ENCODE measurements around the gene ZNF57. TPM values are rescaled to one million over a fixed set of nuclear protein-coding genes. Genes with fewer than 3 reads are reported as not detected.

The ZNF57 gene
- total and polyA plus RNA-seq, 2 of the 13 experiments (the other 11 are each of a cell fraction or from before 2014, with no cell fraction given) = 6.6 to 17.5 TPM

- TF ChIP-seq, protein P1, sequence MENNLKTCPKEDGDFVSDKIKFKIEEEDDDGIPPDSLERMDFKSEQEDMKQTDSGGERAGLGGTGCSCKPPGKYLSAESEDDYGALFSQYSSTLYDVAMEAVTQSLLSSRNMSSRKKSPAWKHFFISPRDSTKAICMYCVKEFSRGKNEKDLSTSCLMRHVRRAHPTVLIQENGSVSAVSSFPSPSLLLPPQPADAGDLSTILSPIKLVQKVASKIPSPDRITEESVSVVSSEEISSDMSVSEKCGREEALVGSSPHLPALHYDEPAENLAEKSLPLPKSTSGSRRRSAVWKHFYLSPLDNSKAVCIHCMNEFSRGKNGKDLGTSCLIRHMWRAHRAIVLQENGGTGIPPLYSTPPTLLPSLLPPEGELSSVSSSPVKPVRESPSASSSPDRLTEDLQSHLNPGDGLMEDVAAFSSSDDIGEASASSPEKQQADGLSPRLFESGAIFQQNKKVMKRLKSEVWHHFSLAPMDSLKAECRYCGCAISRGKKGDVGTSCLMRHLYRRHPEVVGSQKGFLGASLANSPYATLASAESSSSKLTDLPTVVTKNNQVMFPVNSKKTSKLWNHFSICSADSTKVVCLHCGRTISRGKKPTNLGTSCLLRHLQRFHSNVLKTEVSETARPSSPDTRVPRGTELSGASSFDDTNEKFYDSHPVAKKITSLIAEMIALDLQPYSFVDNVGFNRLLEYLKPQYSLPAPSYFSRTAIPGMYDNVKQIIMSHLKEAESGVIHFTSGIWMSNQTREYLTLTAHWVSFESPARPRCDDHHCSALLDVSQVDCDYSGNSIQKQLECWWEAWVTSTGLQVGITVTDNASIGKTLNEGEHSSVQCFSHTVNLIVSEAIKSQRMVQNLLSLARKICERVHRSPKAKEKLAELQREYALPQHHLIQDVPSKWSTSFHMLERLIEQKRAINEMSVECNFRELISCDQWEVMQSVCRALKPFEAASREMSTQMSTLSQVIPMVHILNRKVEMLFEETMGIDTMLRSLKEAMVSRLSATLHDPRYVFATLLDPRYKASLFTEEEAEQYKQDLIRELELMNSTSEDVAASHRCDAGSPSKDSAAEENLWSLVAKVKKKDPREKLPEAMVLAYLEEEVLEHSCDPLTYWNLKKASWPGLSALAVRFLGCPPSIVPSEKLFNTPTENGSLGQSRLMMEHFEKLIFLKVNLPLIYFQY (CRISPR knock-in tag; IDR thresholded peaks at IDR 0.05; ENCODE audit: borderline replicate concordance) = no peak
- TF ChIP-seq RNF2 (conservative IDR thresholded peaks at IDR 0.05; ENCODE audit: low read depth) (no peak), ZNF672 (CRISPR knock-in tag; IDR thresholded peaks at IDR 0.05) (no peak), FOXP1 (IDR thresholded peaks at IDR 0.05) (no peak), FOXP1 (CRISPR knock-in tag; IDR thresholded peaks at IDR 0.05) (no peak), HOXA3 (CRISPR knock-in tag; IDR thresholded peaks at IDR 0.05) (no peak; the same call in 1 of the 2 replicates), ZNF333 (CRISPR knock-in tag; IDR thresholded peaks at IDR 0.05; ENCODE audit: borderline replicate concordance) (no peak), REPIN1 (CRISPR knock-in tag; IDR thresholded peaks at IDR 0.05; ENCODE audit: borderline replicate concordance, low read depth) (peak; percentile 46; the same call in 1 of the 2 replicates), ZNF720 (CRISPR knock-in tag; IDR thresholded peaks at IDR 0.05) (no peak), ZNF75D (CRISPR knock-in tag; IDR thresholded peaks at IDR 0.05; ENCODE audit: borderline replicate concordance) (no peak), ZFAT (CRISPR knock-in tag; conservative IDR thresholded peaks at IDR 0.05) (no peak), RELA (CRISPR knock-in tag; IDR thresholded peaks at IDR 0.05) (no peak), ZNF281 (CRISPR knock-in tag; IDR thresholded peaks at IDR 0.05; ENCODE audit: borderline replicate concordance) (peak; percentile 64; the same call in 1 of the 2 replicates), ZNF432 (CRISPR knock-in tag; IDR thresholded peaks at IDR 0.05; ENCODE audit: borderline replicate concordance) (no peak), ZNF292 (CRISPR knock-in tag; IDR thresholded peaks at IDR 0.05; ENCODE audit: borderline replicate concordance, low read depth) (no peak; the same call in 1 of the 2 replicates)
- TF ChIP-seq, protein P2, sequence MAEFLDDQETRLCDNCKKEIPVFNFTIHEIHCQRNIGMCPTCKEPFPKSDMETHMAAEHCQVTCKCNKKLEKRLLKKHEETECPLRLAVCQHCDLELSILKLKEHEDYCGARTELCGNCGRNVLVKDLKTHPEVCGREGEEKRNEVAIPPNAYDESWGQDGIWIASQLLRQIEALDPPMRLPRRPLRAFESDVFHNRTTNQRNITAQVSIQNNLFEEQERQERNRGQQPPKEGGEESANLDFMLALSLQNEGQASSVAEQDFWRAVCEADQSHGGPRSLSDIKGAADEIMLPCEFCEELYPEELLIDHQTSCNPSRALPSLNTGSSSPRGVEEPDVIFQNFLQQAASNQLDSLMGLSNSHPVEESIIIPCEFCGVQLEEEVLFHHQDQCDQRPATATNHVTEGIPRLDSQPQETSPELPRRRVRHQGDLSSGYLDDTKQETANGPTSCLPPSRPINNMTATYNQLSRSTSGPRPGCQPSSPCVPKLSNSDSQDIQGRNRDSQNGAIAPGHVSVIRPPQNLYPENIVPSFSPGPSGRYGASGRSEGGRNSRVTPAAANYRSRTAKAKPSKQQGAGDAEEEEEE (CRISPR knock-in tag; IDR thresholded peaks at IDR 0.05; ENCODE audit: borderline replicate concordance) = no peak
- TF ChIP-seq, protein P3, sequence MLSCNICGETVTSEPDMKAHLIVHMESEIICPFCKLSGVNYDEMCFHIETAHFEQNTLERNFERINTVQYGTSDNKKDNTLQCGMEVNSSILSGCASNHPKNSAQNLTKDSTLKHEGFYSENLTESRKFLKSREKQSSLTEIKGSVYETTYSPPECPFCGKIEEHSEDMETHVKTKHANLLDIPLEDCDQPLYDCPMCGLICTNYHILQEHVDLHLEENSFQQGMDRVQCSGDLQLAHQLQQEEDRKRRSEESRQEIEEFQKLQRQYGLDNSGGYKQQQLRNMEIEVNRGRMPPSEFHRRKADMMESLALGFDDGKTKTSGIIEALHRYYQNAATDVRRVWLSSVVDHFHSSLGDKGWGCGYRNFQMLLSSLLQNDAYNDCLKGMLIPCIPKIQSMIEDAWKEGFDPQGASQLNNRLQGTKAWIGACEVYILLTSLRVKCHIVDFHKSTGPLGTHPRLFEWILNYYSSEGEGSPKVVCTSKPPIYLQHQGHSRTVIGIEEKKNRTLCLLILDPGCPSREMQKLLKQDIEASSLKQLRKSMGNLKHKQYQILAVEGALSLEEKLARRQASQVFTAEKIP (CRISPR knock-in tag; IDR thresholded peaks at IDR 0.05; ENCODE audit: borderline replicate concordance) = no peak
- TF ChIP-seq, protein P4, sequence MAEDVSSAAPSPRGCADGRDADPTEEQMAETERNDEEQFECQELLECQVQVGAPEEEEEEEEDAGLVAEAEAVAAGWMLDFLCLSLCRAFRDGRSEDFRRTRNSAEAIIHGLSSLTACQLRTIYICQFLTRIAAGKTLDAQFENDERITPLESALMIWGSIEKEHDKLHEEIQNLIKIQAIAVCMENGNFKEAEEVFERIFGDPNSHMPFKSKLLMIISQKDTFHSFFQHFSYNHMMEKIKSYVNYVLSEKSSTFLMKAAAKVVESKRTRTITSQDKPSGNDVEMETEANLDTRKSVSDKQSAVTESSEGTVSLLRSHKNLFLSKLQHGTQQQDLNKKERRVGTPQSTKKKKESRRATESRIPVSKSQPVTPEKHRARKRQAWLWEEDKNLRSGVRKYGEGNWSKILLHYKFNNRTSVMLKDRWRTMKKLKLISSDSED (CRISPR knock-in tag; IDR thresholded peaks at IDR 0.05) = no peak
These were observed 42.4 kb downstream of the ZNF57 start (continued) for GRCh38 chr19:2942928-2943640.
